Ishikawa (cell line): Measurements from ENCODE around the gene SNAP25.

Experiments used
- CEBPB ChIP-seq: IDR thresholded peaks from 2 replicates; pipeline ENCODE4 v1.6.1; 2012
- CREB1 ChIP-seq: IDR thresholded peaks from 2 replicates; pipeline ENCODE4 v1.6.1; 2012; ENCODE audit warnings: low read depth
- EGR1 ChIP-seq: IDR thresholded peaks from 2 replicates; pipeline ENCODE4 v1.6.1; 2012
- EP300 ChIP-seq: IDR thresholded peaks from 2 replicates; pipeline ENCODE4 v1.6.1; 2012; ENCODE audit warnings: borderline replicate concordance
- FOXM1 ChIP-seq: IDR thresholded peaks from 2 replicates; pipeline ENCODE4 v1.6.1; 2012; ENCODE audit warnings: low read depth, borderline replicate concordance
- NFIC ChIP-seq: IDR thresholded peaks from 2 replicates; pipeline ENCODE4 v1.6.1; 2012
- RAD21 ChIP-seq: IDR thresholded peaks from 2 replicates; pipeline ENCODE4 v1.6.1; 2012; ENCODE audit warnings: low read depth
- TAF1 ChIP-seq: IDR thresholded peaks from 2 replicates; pipeline ENCODE4 v1.6.1; 2012; ENCODE audit warnings: low read depth, mild to moderate bottlenecking
- TCF12 ChIP-seq: IDR thresholded peaks from 2 replicates; pipeline ENCODE4 v1.6.1; 2012; ENCODE audit warnings: low read depth
- TEAD4 ChIP-seq: IDR thresholded peaks from 2 replicates; pipeline ENCODE4 v1.6.1; 2012
- YY1 ChIP-seq: IDR thresholded peaks from 2 replicates; pipeline ENCODE4 v1.6.1; 2012; ENCODE audit warnings: low read depth
- ZBTB7A ChIP-seq: IDR thresholded peaks from 2 replicates; pipeline ENCODE4 v1.6.1; 2012; ENCODE audit warnings: low read depth
- TF ChIP-seq, protein P1 (sequence below): IDR thresholded peaks from 2 replicates; pipeline ENCODE4 v1.6.1; 2012; ENCODE audit warnings: low read depth, mild to moderate bottlenecking
- TF ChIP-seq, protein P2 (sequence below): IDR thresholded peaks from 2 replicates; pipeline ENCODE4 v1.6.1; 2012
- TF ChIP-seq, protein P3 (sequence below): IDR thresholded peaks from 2 replicates; pipeline ENCODE4 v1.6.1; 2012

Gene SNAP25

DNA sequence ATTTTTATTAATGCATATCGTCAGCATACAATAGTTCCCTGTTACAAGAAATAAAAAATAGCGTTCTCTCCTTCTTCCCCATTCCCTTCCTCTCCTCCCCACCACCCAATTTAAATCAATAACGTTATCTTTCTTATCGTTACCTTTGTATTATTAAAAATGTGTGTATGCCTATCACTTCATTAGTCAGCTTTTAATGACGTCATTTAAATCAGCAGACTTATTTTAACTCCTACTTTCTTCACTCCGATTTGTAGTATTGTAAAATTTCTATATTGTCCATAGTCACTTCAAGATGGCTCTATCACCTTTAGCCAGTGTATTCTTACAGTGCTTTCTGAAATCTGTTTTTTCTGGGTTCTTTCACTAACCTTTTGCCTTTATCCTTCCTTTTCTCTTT, 126.3 kb downstream of the SNAP25 start:
- TF ChIP-seq TCF12: no peak
- TF ChIP-seq RAD21: no peak
- no peak for TF ChIP-seq TEAD4
- no peak for TF ChIP-seq NFIC
- TF ChIP-seq, protein P1, sequence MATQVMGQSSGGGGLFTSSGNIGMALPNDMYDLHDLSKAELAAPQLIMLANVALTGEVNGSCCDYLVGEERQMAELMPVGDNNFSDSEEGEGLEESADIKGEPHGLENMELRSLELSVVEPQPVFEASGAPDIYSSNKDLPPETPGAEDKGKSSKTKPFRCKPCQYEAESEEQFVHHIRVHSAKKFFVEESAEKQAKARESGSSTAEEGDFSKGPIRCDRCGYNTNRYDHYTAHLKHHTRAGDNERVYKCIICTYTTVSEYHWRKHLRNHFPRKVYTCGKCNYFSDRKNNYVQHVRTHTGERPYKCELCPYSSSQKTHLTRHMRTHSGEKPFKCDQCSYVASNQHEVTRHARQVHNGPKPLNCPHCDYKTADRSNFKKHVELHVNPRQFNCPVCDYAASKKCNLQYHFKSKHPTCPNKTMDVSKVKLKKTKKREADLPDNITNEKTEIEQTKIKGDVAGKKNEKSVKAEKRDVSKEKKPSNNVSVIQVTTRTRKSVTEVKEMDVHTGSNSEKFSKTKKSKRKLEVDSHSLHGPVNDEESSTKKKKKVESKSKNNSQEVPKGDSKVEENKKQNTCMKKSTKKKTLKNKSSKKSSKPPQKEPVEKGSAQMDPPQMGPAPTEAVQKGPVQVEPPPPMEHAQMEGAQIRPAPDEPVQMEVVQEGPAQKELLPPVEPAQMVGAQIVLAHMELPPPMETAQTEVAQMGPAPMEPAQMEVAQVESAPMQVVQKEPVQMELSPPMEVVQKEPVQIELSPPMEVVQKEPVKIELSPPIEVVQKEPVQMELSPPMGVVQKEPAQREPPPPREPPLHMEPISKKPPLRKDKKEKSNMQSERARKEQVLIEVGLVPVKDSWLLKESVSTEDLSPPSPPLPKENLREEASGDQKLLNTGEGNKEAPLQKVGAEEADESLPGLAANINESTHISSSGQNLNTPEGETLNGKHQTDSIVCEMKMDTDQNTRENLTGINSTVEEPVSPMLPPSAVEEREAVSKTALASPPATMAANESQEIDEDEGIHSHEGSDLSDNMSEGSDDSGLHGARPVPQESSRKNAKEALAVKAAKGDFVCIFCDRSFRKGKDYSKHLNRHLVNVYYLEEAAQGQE: no peak
- no peak for TF ChIP-seq ZBTB7A
- no peak for TF ChIP-seq CEBPB
- no peak for TF ChIP-seq EGR1
- TF ChIP-seq CREB1: no peak
- TF ChIP-seq, protein P2, sequence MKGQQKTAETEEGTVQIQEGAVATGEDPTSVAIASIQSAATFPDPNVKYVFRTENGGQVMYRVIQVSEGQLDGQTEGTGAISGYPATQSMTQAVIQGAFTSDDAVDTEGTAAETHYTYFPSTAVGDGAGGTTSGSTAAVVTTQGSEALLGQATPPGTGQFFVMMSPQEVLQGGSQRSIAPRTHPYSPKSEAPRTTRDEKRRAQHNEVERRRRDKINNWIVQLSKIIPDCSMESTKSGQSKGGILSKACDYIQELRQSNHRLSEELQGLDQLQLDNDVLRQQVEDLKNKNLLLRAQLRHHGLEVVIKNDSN: no peak
- TF ChIP-seq EP300: no peak
- TF ChIP-seq TAF1: no peak
- TF ChIP-seq, protein P3, sequence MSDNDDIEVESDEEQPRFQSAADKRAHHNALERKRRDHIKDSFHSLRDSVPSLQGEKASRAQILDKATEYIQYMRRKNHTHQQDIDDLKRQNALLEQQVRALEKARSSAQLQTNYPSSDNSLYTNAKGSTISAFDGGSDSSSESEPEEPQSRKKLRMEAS: no peak

DNA sequence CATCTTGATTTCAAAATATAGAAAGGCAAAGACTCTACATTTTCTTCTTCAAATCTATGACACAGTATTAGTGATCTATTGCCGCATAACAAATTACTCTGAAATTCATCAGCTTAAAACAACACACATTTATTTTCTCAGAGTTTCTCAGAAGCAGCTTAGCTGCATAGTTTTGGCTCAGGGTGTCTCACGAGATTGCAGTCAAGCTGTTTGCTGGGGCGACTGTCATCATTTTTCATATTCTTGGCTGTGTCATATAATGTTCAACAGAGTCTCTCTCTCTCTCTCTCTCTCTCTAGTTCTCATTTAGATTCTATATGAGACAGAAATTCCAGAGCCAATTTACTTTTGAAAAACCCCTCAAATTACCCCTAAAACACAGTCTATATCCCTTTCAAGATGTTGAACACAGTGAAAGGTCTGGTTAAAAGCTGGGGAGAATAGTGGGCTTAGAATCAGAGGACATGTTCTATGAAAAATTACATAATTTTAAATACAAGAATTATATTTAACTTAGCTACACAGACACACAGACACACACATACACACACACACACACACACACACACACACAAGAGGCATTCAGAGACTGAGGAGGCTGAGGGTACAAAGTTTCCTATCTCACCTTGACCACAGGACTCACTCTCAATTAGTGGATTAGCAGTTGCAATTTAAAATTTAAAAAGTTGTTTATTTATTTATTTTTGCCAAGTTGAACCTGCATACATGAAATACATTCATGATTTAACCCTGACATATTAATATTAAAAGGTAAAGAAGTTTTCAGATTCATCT, 128.7 kb downstream of the SNAP25 start:
- TF ChIP-seq YY1 (no peak), TEAD4 (no peak), RAD21 (no peak), CREB1 (no peak), TCF12 (no peak), EGR1 (no peak), TAF1 (no peak), NFIC (no peak), EP300 (no peak), FOXM1 (no peak)
- TF ChIP-seq, protein P1: no peak
- TF ChIP-seq, protein P3: no peak
- TF ChIP-seq, protein P2: no peak

DNA sequence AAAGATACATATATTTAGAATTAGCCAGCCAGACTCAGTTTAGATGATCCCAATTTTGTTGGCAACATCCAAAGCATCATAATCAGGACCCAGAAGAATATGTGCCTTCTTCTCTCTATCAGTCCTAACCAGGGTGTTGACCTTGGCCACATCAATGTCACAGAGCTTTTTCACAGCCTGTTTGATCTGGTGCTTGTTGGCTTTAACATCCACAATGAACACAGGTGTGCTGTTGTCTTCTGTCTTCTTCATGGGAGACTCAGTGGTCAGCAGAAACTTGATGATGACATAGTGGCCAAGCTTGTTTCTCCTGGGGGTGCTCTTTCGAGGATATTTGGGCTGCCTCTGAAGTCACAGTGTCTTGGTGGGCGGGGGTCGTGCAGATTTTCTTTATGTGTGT, 130.5 kb downstream of the SNAP25 start:
- TF ChIP-seq NFIC (no peak), FOXM1 (no peak), EGR1 (no peak), TAF1 (no peak)
- TF ChIP-seq, protein P1: no peak
- TF ChIP-seq, protein P2: no peak

DNA sequence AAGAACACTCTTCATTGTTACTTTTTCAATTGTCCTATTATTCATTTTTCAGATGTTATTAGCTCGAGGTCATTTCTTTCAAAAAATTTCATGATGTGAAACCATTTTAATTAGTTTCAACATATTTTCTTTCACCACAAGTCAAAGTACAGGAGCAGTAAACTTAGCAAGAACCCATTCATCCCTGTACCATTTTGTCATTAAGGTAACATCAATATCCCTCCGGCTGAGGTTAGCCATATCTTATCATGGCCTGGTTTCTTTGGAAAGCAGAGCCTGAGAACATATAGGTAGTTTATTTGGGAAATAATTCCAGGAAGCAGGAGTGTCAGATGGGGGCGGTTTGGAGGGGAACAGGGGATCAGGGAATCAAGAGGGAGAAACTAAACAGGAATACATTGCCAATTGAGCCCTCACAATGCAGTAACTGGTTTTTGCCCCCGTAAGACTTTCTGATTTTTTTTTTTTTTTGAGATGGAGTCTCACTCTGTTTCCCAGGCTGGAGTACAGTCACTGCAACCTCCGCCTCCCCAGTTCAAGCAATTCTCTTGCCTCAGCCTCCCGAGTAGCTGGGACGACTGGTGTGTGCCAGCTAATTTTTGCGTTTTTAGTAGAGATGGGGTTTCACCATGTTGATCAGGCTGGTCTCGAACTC, 131.7 kb downstream of the SNAP25 start:
- TF ChIP-seq YY1 (no peak), CREB1 (no peak), RAD21 (no peak), EGR1 (no peak), ZBTB7A (no peak), CEBPB (no peak), TEAD4 (no peak), NFIC (no peak), TAF1 (no peak), FOXM1 (no peak), EP300 (no peak), TCF12 (no peak)
- TF ChIP-seq, protein P2: no peak
- TF ChIP-seq, protein P3: no peak
- TF ChIP-seq, protein P1: no peak
